Measurements from ENCODE around the gene FES.

FES gene

DNA sequence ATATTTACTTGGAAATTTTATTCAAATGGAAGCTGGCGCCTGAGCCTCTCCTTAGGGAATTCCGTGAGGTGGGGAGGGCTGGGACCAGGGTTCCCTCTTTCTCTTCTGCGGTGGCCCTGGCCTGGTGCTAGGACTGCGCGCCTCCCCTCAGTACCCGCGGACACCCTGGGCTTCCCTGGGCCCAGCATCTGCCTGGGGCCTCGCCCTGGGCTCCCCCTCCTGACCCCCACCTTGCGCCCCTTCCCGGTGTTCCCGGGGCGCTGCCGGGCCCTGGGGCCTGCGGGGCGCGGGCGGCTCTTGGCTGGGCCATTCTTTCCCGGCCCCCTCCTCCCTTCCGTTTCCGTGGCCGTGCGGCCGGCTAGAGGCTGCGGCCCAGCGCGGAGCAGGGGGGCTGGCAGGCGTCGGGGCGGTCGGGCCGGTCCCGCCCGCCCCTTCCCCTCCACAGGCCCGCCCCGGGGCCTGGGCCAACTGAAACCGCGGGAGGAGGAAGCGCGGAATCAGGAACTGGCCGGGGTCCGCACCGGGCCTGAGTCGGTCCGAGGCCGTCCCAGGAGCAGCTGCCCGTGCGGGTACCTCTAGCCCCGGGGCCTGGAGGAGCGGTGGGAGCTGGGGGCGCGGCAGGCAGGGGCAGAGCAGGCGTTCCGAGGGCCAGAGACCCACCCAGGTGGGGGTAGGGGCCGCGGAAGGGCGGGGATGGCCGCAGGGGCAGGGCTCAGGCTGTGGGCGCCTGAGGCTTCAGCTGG, at the start of gene FES:
Gene FES (plus strand): TSS at position 529 of the 743 bp plus-strand sequence. CDS start 542 bp downstream, outside the sequence.
- DNase-seq (ENCODE audit: low read depth): no peak
- TF ChIP-seq CTCF (IDR thresholded peaks at IDR 0.05; ENCODE audit: insufficient read depth, low read depth, low read length, missing control alignments): no peak
- peak within 1 kb of the TSS; percentile 5; the same call in 1 of the 2 replicates for H3K4me3 ChIP-seq (ENCODE audit: low read depth, low read length)

- DNase-seq (ENCODE audit: low read depth): no peak
- no peak for TF ChIP-seq CTCF (IDR thresholded peaks at IDR 0.05; ENCODE audit: insufficient read depth, low read depth, low read length, missing control alignments)
- no peak overlapping the region for H3K4me3 ChIP-seq (ENCODE audit: low read depth, low read length)
Observed at GRCh38 chr15:90834626-90835025, 49.7 kb upstream of the FES start.

- TF ChIP-seq CTCF (IDR thresholded peaks at IDR 0.05; ENCODE audit: insufficient read depth, low read depth, low read length, missing control alignments): no peak
- no peak for DNase-seq (ENCODE audit: low read depth)
- no peak overlapping the region for H3K4me3 ChIP-seq (ENCODE audit: low read depth, low read length)
Observed at GRCh38 chr15:90836296-90836871, 47.9 kb upstream of the FES start.

GRCh38 chr15:90837094-90837493, 47.2 kb upstream of the FES start:
- TF ChIP-seq CTCF (IDR thresholded peaks at IDR 0.05; ENCODE audit: insufficient read depth, low read depth, low read length, missing control alignments): no peak
- no peak overlapping the region for H3K4me3 ChIP-seq (ENCODE audit: low read depth, low read length)
- DNase-seq (ENCODE audit: low read depth): no peak

- H3K4me3 ChIP-seq (ENCODE audit: low read depth, low read length): no peak overlapping the region
- TF ChIP-seq CTCF (IDR thresholded peaks at IDR 0.05; ENCODE audit: insufficient read depth, low read depth, low read length, missing control alignments): no peak
- DNase-seq (ENCODE audit: low read depth): peak; percentile 46
Observed at GRCh38 chr15:90838139-90838538, 46.2 kb upstream of the FES start.

DNA sequence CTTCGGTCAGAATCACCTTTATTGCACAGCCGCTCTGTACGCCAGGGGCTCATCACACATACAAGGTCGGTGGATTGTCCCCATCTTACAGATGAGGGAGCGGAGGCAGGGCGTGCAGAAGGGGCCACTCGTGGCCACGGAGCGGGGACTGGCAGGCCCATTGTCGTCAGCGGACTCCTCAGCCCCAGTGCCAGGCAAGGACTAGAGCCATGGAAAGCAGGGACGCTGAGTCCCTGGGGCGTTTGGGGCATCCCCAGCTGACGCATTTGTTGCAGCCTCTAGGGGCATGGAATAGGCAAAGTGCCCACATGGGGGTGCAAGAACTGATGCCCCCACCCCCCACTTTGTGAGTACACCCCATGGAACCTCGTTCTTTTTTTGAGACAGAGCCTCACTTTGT, 45.8 kb upstream of the FES start:
- no peak overlapping the region for H3K4me3 ChIP-seq (ENCODE audit: low read depth, low read length)
- DNase-seq (ENCODE audit: low read depth): no peak
- TF ChIP-seq CTCF (IDR thresholded peaks at IDR 0.05; ENCODE audit: insufficient read depth, low read depth, low read length, missing control alignments): no peak

Measured in GM12865 (cell line).